Measurements from ENCODE around the gene PLA2G6.

Gene PLA2G6

GRCh38 chr22:38109371-38110001 is 72.1 kb downstream of the PLA2G6 start:
- no peak for DNase-seq

GRCh38 chr22:38108561-38109319 is 72.9 kb downstream of the PLA2G6 start:
- no peak for DNase-seq

GRCh38 chr22:38107692-38108515 is 73.7 kb downstream of the PLA2G6 start:
- no peak for DNase-seq

DNA sequence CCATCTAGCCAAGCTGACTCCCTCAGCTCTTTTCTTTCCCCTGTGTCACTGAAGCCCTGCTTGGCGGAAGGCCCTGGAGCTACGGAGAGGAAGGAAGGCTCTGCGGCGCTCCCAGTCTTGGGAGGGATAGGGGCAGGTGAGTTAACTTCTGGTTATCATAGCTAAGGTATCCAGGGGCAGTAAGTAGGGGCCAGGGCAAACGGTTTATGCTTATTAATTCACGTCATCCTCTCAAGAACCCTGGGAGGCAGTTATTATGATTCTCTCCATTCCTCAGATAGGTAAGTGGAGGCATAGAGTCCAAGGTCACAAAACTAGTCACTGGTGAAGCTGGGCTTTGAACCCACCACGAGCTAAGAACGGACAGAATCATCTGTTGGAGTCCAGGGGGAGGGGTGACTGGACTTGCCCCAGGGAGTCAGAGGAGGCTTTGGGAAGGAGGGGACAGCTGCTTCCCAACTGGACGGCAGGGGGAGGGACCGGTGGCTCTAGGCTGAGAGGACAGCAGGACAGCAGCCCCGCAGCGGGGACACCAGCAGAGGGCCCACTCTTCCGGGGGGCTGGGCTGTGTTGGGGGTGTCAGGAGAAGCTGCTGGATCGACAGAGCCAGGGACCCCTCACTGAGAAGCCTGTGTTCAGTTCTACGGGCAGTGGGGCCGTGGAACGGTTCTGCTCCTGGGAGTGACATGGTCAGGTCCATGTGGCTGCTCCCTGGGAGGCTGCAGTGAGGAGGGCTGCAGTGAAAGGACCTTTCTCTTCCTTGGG is 74.6 kb downstream of the PLA2G6 start:
- DNase-seq, result no peak

- no peak for DNase-seq
These were observed 77.5 kb downstream of the PLA2G6 start for GRCh38 chr22:38104084-38104483.

- DNase-seq, result no peak
These were observed 78.0 kb downstream of the PLA2G6 start for GRCh38 chr22:38103641-38104040.

GRCh38 chr22:38098410-38099249 is 83.0 kb downstream of the PLA2G6 start:
- no peak for DNase-seq

DNA sequence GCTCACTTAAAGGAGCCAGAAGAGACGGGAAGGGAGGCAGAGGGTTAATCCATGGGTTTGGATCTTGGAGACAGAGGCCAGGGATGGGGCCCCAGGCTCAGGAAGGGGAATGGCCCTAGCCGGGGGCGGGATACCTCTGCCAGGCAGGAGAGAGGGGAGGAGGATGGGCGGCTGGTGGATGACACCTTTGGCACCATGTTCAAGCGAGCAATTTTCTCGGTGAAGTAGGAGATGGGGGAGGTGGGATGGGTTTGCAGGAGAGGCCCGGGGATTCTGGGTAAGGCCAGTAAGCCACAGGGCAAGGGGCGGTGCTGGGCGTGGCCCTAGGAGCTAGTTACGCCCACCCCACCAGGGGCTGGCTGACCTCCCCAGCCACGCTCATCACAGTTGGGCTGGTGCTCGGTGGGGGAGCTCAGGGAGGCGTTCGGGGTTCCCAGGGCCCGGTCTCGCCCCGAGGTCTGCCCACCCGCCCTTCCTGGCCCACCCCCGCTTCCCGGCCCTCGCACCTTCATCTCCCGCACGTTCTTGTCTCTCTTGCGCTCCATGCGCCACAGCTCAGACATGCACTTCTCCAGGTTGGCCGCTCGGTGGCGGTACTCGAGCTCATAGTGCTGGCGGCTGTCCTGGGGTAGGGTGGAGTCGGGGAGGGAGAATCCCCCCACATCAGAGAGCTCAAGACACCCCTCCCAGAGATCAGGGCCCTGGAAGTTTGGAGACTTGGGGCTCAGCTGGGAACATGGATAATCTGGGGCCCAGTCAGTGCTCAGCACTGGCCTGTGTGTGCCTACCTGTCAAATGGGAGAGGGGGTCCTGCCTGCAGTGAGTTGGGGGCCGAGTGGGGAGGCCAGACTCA is 83.8 kb downstream of the PLA2G6 start:
- no peak for DNase-seq

DNA sequence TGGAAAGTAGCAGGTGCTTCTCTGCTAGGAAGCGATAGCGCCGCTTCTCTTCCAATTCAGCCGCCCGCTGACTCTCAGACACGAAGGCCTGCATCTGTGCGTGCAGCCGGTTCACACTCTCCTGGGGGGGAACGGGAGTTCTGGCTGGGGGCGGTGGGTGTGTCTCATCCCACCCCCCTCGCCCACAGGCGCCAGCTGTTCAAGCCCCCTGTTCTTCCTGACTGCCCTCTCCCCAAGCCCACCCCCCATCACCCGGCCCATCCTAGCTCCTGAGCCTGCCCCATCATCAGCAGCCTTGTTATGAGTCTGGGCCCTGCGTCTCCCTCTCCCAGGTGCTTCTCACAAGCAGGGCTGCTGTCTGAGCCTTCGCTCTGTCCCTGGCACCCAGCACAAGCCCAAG is 84.6 kb downstream of the PLA2G6 start:
- no peak for DNase-seq

GRCh38 chr22:38089474-38089851 is 92.2 kb downstream of the PLA2G6 start:
- no peak for DNase-seq

GRCh38 chr22:38088629-38089473 is 92.8 kb downstream of the PLA2G6 start:
- DNase-seq, result no peak

- no peak for DNase-seq
These were observed 93.8 kb downstream of the PLA2G6 start for GRCh38 chr22:38087855-38088254.

DNA sequence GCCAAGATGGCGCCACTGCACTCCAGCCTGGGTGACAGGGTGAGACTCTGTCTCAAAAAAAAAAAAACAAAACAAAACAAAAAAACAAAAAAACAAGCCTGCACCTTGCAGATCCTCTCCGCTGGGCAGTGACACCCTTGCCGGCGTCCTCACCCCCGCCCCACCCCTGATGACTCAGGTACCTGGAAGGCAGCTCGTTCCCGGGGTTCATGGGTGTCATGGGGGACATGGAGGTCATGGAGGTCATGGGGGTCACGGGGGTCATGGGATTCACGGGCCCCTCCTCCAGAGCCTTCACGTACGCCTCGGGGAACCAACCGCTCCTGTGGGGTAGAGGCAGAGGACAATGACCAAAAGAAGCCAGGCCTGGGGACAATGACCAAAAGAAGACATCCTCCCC is 94.7 kb downstream of the PLA2G6 start:
- no peak for DNase-seq

DNA sequence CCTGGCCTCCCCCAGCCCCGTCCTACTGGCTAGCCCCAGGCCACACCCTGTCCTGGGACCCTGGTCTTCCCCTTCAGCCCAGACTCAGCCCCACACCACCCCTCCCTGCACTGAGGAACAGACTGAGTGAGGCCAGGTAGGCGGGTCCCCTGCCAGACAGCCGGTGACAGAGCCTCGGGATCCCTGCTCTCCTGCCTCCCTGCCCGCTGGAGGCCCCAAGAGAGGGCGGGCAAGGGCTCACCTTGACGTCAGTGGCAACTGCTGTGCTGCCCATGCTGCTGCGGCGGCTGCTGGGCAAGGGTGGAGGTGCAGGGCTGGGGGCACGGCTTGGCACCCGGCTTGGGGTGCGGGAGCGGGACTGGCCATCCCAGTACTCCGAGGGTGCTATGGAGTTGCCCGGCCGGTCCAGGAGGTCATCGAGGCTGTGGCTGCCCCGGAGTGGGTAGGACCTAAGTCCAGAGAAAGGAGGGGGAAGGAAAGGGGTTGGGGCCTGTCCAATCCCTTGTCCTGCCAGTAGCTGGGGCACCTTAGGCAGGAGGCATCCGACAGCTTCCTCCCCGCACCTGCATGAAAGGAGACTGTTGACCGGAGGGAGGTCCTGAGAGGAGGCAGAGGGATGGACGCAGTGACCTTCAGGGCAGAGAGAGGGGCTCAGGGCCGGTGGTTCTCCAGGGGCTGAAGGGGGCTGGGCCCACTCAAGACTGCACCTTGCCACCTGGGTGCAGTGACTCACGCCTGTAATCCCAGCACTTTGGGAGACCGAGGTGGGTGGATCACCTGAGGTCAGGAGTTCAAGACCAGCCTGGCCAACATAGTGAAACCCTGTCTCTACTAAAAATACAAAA is 95.4 kb downstream of the PLA2G6 start:
- DNase-seq, result no peak

DNA sequence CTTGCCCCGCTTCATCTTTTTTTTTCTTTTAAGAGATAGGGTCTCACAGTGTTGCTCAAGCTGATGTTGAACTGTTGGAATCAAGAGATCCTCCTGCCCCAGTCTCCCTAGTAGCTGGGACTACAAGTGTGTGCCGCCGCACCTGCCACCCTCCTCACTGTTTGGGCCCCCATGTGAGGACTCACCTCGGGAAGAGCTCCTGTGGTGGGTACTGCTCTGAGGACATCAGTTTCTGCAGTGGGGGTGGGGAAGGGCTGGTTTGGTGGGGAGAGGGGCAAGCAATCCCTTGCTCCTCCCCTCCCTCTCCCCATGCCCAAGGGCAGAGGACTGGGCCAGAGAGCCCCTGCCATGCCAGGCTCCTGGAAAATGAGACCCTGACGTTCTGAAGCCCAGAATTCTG is 96.1 kb downstream of the PLA2G6 start:
- DNase-seq, result no peak

GRCh38 chr22:38085056-38085455 is 96.6 kb downstream of the PLA2G6 start:
- DNase-seq, result no peak

- DNase-seq, result no peak
These were observed 97.5 kb downstream of the PLA2G6 start, which contains the start of gene SLC16A8 for GRCh38 chr22:38083931-38084631. Gene SLC16A8 (minus strand): TSS chr22:38084184. CDS start chr22:38082873, 1,311 bp downstream.

GRCh38 chr22:38082986-38083710 is 98.5 kb downstream of the PLA2G6 start:
- no peak for DNase-seq

Measured in activated CD8-positive, alpha-beta memory T cell treated with anti-CD3 and anti-CD28 coated beads, Interleukin-2, amount 50 U/mL, for 4 hours (primary cell).